Prostate gland (tissue), 2 donors: Measurements from ENCODE around the gene ATAD3C. TPM values are rescaled to one million over a fixed set of nuclear protein-coding genes. Genes with fewer than 3 reads are reported as not detected.

Experiments
- DNase-seq: peaks from one replicate; pipeline ENCODE4 v3.0.0-alpha.2; 2019; ENCODE audit warnings: low spot score
- H3K27ac ChIP-seq, 2 donors: fragments of 200-600 bp; sonication (generic); 2 replicates each; pipeline ENCODE4 v1.5.1; 2017 to 2019
- H3K27me3 ChIP-seq: fragments of 200-600 bp; sonication (generic); replicated peaks from 2 replicates; pipeline ENCODE4 v1.5.1; 2019; ENCODE audit not compliant: insufficient read depth
- H3K36me3 ChIP-seq, 2 donors: fragments of 200-600 bp; sonication (generic); 1 replicate in 1 of 2; 2 replicates in 1 of 2; pipeline versions ENCODE4 v1.5.1 to v1.8.1; 2017 to 2019
- H3K4me1 ChIP-seq: fragments of 200-600 bp; sonication (generic); replicated peaks from 2 replicates; pipeline ENCODE4 v1.5.1; 2019
- H3K4me3 ChIP-seq, 2 donors: fragments of 200-600 bp; sonication (generic); 2 replicates each; pipeline ENCODE4 v1.5.1; 2017 to 2019
- H3K9me3 ChIP-seq: fragments of 200-600 bp; sonication (generic); 2 replicates; pipeline ENCODE4 v1.5.1; 2017
- CTCF ChIP-seq, 4 experiments: fragments of 200-600 bp in 2 of 4; fragments of 450-650 bp in 2 of 4; sonication (generic) in 2 of 4; IDR thresholded peaks; 1 replicate in 3 of 4; 2 replicates in 1 of 4; pipeline ENCODE4 v1.5.1; 2016 to 2019; ENCODE audit warnings: antibody characterized with exemption in 4 of 4, mild to moderate bottlenecking in 2 of 4, moderate library complexity in 2 of 4
- POLR2A ChIP-seq: fragments of 450-650 bp; IDR thresholded peaks from one replicate; pipeline ENCODE4 v1.6.1; 2016; ENCODE audit warnings: antibody characterized with exemption, mild to moderate bottlenecking
- POLR2AphosphoS5 ChIP-seq: sonication (generic); formaldehyde crosslinking; IDR thresholded peaks from one replicate; pipeline ENCODE4 v1.6.1; 2017; ENCODE audit warnings: antibody characterized with exemption
- WGBS: methylation state at CpG from one replicate; pipeline ENCODE4 v1.1.5; 2018; 5-methylcytosine and 5-hydroxymethylcytosine counted together
- intact Hi-C: fragments of 100-400 bp; cut with DNase I; formaldehyde crosslinking; loops from one replicate; pipeline ENCODE4 v1.14.2; 2022
- total RNA-seq, 2 donors: library from RNA; depleted of rRNA; stranded (reverse); fragments of >200 nt; gene quantifications; one replicate each; pipeline ENCODE4 v1.1.0, GENCODE V29; 2016

The ATAD3C gene
- total RNA-seq: 1 to 10 TPM; 7.3 to 9.9 TPM

GRCh38 chr1:1449099-1449739 is at the start of gene ATAD3C:
TSS of gene ATAD3C (plus strand) at chr1:1449689. CDS start at chr1:1450684, 995 bp downstream.
- no peak within 1 kb of the TSS for H3K4me3 ChIP-seq
- H3K4me1 ChIP-seq: no peaks in the 10 kb centered on the region
- no peak within 1 kb of the TSS for H3K27ac ChIP-seq
- no peaks in the 10 kb centered on the region for H3K27me3 ChIP-seq
- DNase-seq: no peak
- TF ChIP-seq POLR2AphosphoS5 (no peak), CTCF (IDR thresholded peaks at IDR 0.05) (no peak), POLR2A (no peak)
- WGBS: 85% methylated on average over 6 of the region's 6 CpGs
- no peaks in the 10 kb centered on the region for H3K36me3 ChIP-seq
- intact Hi-C loops: no loop called here
- no peaks in the 10 kb centered on the region for H3K9me3 ChIP-seq

- Histone ChIP-seq H3K4me1 (peaks cover 15% of the 10 kb centered on the region), H3K36me3 (peaks cover 0 to 6% of the 10 kb centered on the region in 2 donors), H3K27ac (peak overlapping the region; percentile 65 to 79), H3K27me3 (no peaks in the 10 kb centered on the region), H3K9me3 (no peaks in the 10 kb centered on the region), H3K4me3 (peak overlapping the region; percentile 92 to 96)
- no peak for DNase-seq
- 6% methylated on average over 33 of the region's 34 CpGs for WGBS
- intact Hi-C loops: loop anchor here (1.0 kb wide), 1 partner anchor 25 kb away; the partner anchor contains the start of gene AURKAIP1
- TF ChIP-seq CTCF (IDR thresholded peaks at IDR 0.05) (no peak), POLR2A (no peak), POLR2AphosphoS5 (no peak)
Measured at GRCh38 chr1:1399872-1400575, 49.5 kb upstream of the ATAD3C start.

GRCh38 chr1:1400576-1401456 is 48.7 kb upstream of the ATAD3C start:
- no peak for TF ChIP-seq POLR2AphosphoS5
- TF ChIP-seq CTCF (IDR thresholded peaks at IDR 0.05): no peak
- TF ChIP-seq POLR2A: no peak
- intact Hi-C loops: no loop called here
- Histone ChIP-seq H3K4me1 (peaks cover 18% of the 10 kb centered on the region), H3K27ac (no peak overlapping the region), H3K4me3 (peak overlapping the region; percentile 92 to 96), H3K9me3 (no peaks in the 10 kb centered on the region), H3K36me3 (peaks cover 0 to 6% of the 10 kb centered on the region in 2 donors), H3K27me3 (no peaks in the 10 kb centered on the region)
- DNase-seq: no peak
- WGBS: 80% methylated on average over 22 of the region's 22 CpGs

- Histone ChIP-seq H3K4me1 (peaks cover 24% of the 10 kb centered on the region), H3K27ac (no peak overlapping the region), H3K9me3 (no peaks in the 10 kb centered on the region), H3K27me3 (no peaks in the 10 kb centered on the region), H3K36me3 (peaks cover 0 to 6% of the 10 kb centered on the region in 2 donors), H3K4me3 (no peak overlapping the region)
- WGBS: 83% methylated on average over 7 of the region's 7 CpGs
- DNase-seq: no peak
- intact Hi-C loops: no loop called here
- TF ChIP-seq POLR2AphosphoS5 (no peak), CTCF (IDR thresholded peaks at IDR 0.05) (no peak), POLR2A (no peak)
Measured at GRCh38 chr1:1401457-1402010, 48.0 kb upstream of the ATAD3C start.
